ENCODE data around the gene LONP1.
"Not testable (repeated sequence)": the region's sequence is repeated elsewhere in the genome, so short reads cannot be mapped to it uniquely, and the experiment has no call there.

LONP1 gene

GRCh38 chr19:5719961-5720790 is at the start of gene LONP1, which contains the start of gene CATSPERD:
Gene LONP1 (minus strand): TSS chr19:5720146. CDS start chr19:5720132, 14 bp downstream.
Gene CATSPERD (plus strand): TSS chr19:5720637. CDS start chr19:5720738, 101 bp downstream.
- DNase-seq: peak; percentile 100

- DNase-seq: no peak
Measured at GRCh38 chr19:5767949-5768348, 48.0 kb upstream of the LONP1 start.

GRCh38 chr19:5765220-5765619 is 45.3 kb upstream of the LONP1 start:
- no peak for DNase-seq

GRCh38 chr19:5762608-5763217 is 42.8 kb upstream of the LONP1 start:
- DNase-seq: no peak

- no peak for DNase-seq
Measured at GRCh38 chr19:5753743-5754142, 33.8 kb upstream of the LONP1 start.

GRCh38 chr19:5751709-5752108 is 31.8 kb upstream of the LONP1 start:
- DNase-seq: no peak

- DNase-seq: no peak
Measured at GRCh38 chr19:5749505-5749904, 29.6 kb upstream of the LONP1 start.

- DNase-seq: not testable (repeated sequence)
Measured at GRCh38 chr19:5748920-5749319, 29.0 kb upstream of the LONP1 start.

GRCh38 chr19:5744999-5745398 is 25.1 kb upstream of the LONP1 start:
- DNase-seq: not testable (repeated sequence)

- no peak for DNase-seq
Measured at GRCh38 chr19:5743630-5744029, 23.7 kb upstream of the LONP1 start.

- DNase-seq: no peak
Measured at GRCh38 chr19:5742051-5742450, 22.1 kb upstream of the LONP1 start.

- no peak for DNase-seq
Measured at GRCh38 chr19:5738423-5738822, 18.5 kb upstream of the LONP1 start.

GRCh38 chr19:5733172-5733571 is 13.2 kb upstream of the LONP1 start:
- not testable (repeated sequence) for DNase-seq

- no peak for DNase-seq
Measured at GRCh38 chr19:5727453-5728050, 7.6 kb upstream of the LONP1 start.

- peak; percentile 29 for DNase-seq
Measured at GRCh38 chr19:5719274-5719960, 529 bp downstream of the LONP1 start.

- DNase-seq: peak; percentile 88
Measured at GRCh38 chr19:5718579-5719273, 1.2 kb downstream of the LONP1 start.

GRCh38 chr19:5718037-5718578 is 1.8 kb downstream of the LONP1 start:
- peak; percentile 66 for DNase-seq

GRCh38 chr19:5717215-5717935 is 2.6 kb downstream of the LONP1 start:
- DNase-seq: peak; percentile 31

GRCh38 chr19:5714816-5715215 is 5.1 kb downstream of the LONP1 start:
- DNase-seq: no peak

- DNase-seq: no peak
Measured at GRCh38 chr19:5713228-5713627, 6.7 kb downstream of the LONP1 start.

- no peak for DNase-seq
Measured at GRCh38 chr19:5711713-5712161, 8.2 kb downstream of the LONP1 start.

Data from inflammatory macrophage treated with lipopolysaccharide for 4 hours (primary cell).